ENCODE measurements around the gene CUZD1. TPM values are rescaled to one million over a fixed set of nuclear protein-coding genes. Genes with fewer than 3 reads are reported as not detected.

CUZD1 gene
- total and polyA plus RNA-seq, 2 donors from 2014 or later = 0.54 to 0.65 TPM

- H3K4me3 ChIP-seq (ENCODE audit: low read length in 3 of 3) = no peak overlapping the region
- H3K9me3 ChIP-seq (ENCODE audit: control insufficient read depth in 2 of 3, insufficient read depth in 1 of 3, low read length in 3 of 3) = no peaks in the 10 kb centered on the region
- no peak for DNase-seq
- H3K36me3 ChIP-seq (ENCODE audit: control insufficient read depth in 2 of 3, insufficient read depth in 3 of 3, low read length in 3 of 3) = no peaks in the 10 kb centered on the region
- H3K27ac ChIP-seq (ENCODE audit: low read depth in 2 of 2, low read length in 2 of 2) = no peak overlapping the region
- H3K4me1 ChIP-seq (ENCODE audit: control insufficient read depth in 2 of 3, insufficient read depth in 2 of 3, low read depth in 1 of 3, low read length in 3 of 3) = no peaks in the 10 kb centered on the region
- no peak for TF ChIP-seq CTCF (IDR thresholded peaks at IDR 0.05; ENCODE audit: borderline replicate concordance, extremely low read depth, insufficient read depth)
- intact Hi-C loops (cut with DNase I) = no loop called here
- no peaks in the 10 kb centered on the region for H3K27me3 ChIP-seq (ENCODE audit: control insufficient read depth, insufficient read depth, low read length)
- H3K9ac ChIP-seq (ENCODE audit: low read length in 3 of 3) = no peak overlapping the region
- no peak for FAIRE-seq
These were observed 19.2 kb upstream of the CUZD1 start for GRCh38 chr10:122864901-122865300.

GRCh38 chr10:122864194-122864592 lies 18.5 kb upstream of the CUZD1 start:
- Histone ChIP-seq H3K36me3 (ENCODE audit: control insufficient read depth in 2 of 3, insufficient read depth in 3 of 3, low read length in 3 of 3) (no peaks in the 10 kb centered on the region), H3K4me3 (ENCODE audit: low read length in 3 of 3) (no peak overlapping the region), H3K27me3 (ENCODE audit: control insufficient read depth, insufficient read depth, low read length) (no peaks in the 10 kb centered on the region), H3K4me1 (ENCODE audit: control insufficient read depth in 2 of 3, insufficient read depth in 2 of 3, low read depth in 1 of 3, low read length in 3 of 3) (no peaks in the 10 kb centered on the region), H3K9me3 (ENCODE audit: control insufficient read depth in 2 of 3, insufficient read depth in 1 of 3, low read length in 3 of 3) (no peaks in the 10 kb centered on the region), H3K27ac (ENCODE audit: low read depth in 2 of 2, low read length in 2 of 2) (no peak overlapping the region), H3K9ac (ENCODE audit: low read length in 3 of 3) (no peak overlapping the region)
- DNase-seq = no peak
- intact Hi-C loops (cut with DNase I) = no loop called here
- TF ChIP-seq CTCF (IDR thresholded peaks at IDR 0.05; ENCODE audit: borderline replicate concordance, extremely low read depth, insufficient read depth) = no peak
- no peak for FAIRE-seq

GRCh38 chr10:122863216-122864193 lies 17.8 kb upstream of the CUZD1 start:
- H3K9me3 ChIP-seq (ENCODE audit: control insufficient read depth in 2 of 3, insufficient read depth in 1 of 3, low read length in 3 of 3) = no peaks in the 10 kb centered on the region
- H3K27ac ChIP-seq (ENCODE audit: low read depth in 2 of 2, low read length in 2 of 2) = no peak overlapping the region
- no peak overlapping the region for H3K4me3 ChIP-seq (ENCODE audit: low read length in 3 of 3)
- no peak for TF ChIP-seq CTCF (IDR thresholded peaks at IDR 0.05; ENCODE audit: borderline replicate concordance, extremely low read depth, insufficient read depth)
- H3K36me3 ChIP-seq (ENCODE audit: control insufficient read depth in 2 of 3, insufficient read depth in 3 of 3, low read length in 3 of 3) = no peaks in the 10 kb centered on the region
- no peaks in the 10 kb centered on the region for H3K27me3 ChIP-seq (ENCODE audit: control insufficient read depth, insufficient read depth, low read length)
- no peak for DNase-seq
- intact Hi-C loops (cut with DNase I) = no loop called here
- no peak for FAIRE-seq
- H3K4me1 ChIP-seq (ENCODE audit: control insufficient read depth in 2 of 3, insufficient read depth in 2 of 3, low read depth in 1 of 3, low read length in 3 of 3) = no peaks in the 10 kb centered on the region
- no peak overlapping the region for H3K9ac ChIP-seq (ENCODE audit: low read length in 3 of 3)

Measured in kidney (tissue), 14 donors.